HepG2 (cell line): ENCODE data around the gene PIGX. TPM values are rescaled to one million over a fixed set of nuclear protein-coding genes. Genes with fewer than 3 reads are reported as not detected.

Experiments
- ATAC-seq: fragments of 200-7000 bp; cut with Tn5 transposase; 3 replicates; pipeline ENCODE4 v1.9.1; 2020; ENCODE audit warnings: mild to moderate bottlenecking, moderate library complexity
- BruUV-seq: library from RNA; stranded (reverse); fragments of 400-500 nt; replicated peaks from 2 replicates; lab custom pipeline; 2021; lab: Mats Ljungman, UMichigan
- CTCF ChIA-PET: fragments of 300-600 bp; formaldehyde crosslinking; extraction: SDS; loops from one replicate; lab custom pipeline; 2021; ENCODE audit warnings: low total read pairs, inconsistent platforms, low intra/inter-chr PET ratio; lab: Yijun Ruan, JAX
- POLR2A ChIA-PET: fragments of 350-600 bp; sonication (Branson Sonifier 250); formaldehyde crosslinking; loops from one replicate; lab custom pipeline; 2020; ENCODE audit warnings: antibody characterized with exemption, inconsistent platforms; lab: Yijun Ruan, JAX
- DNase-seq: peaks from one replicate; pipeline ENCODE4 v3.0.0-alpha.2; 2015; ENCODE audit warnings: low spot score
- FAIRE-seq: peaks from 3 replicates; lab custom pipeline; 2011; peaks lifted over from hg19 to GRCh38; lab: Jason Lieb, UNC
- H2AFZ ChIP-seq: one replicate; pipeline ENCODE4 v1.6.1; 2011; ENCODE audit warnings: low read length, inconsistent platforms
- H3K27ac ChIP-seq: fragments of 300-600 bp; 3 replicates; pipeline ENCODE4 v1.8.0; 2011; ENCODE audit warnings: mixed run types, mild to moderate bottlenecking, mixed read lengths, low read length, inconsistent platforms; ENCODE audit not compliant: insufficient read depth; ENCODE audit errors: extremely low read length
- H3K27me3 ChIP-seq, 2 experiments: fragments of 200-600 bp in 1 of 2; 2 replicates in 1 of 2; 3 replicates in 1 of 2; pipeline versions ENCODE4 v1.6.0 to v1.8.0; 2011; ENCODE audit warnings: low read length in 2 of 2, mild to moderate bottlenecking in 2 of 2, moderate library complexity in 2 of 2, inconsistent platforms in 1 of 2; ENCODE audit not compliant: insufficient read depth in 2 of 2, control insufficient read depth in 1 of 2
- H3K36me3 ChIP-seq, 2 experiments: fragments of 200-600 bp in 1 of 2; replicated peaks in 1 of 2; 2 replicates in 1 of 2; 3 replicates in 1 of 2; pipeline versions ENCODE4 v1.5.1 to v1.8.0; 2011; ENCODE audit warnings: low read length in 2 of 2, inconsistent platforms in 1 of 2; ENCODE audit not compliant: insufficient read depth in 2 of 2, control insufficient read depth in 1 of 2
- H3K4me1 ChIP-seq: 2 replicates; pipeline ENCODE4 v1.5.1; 2012; ENCODE audit warnings: low read length, inconsistent platforms; ENCODE audit not compliant: insufficient read depth
- H3K4me2 ChIP-seq: 2 replicates; pipeline ENCODE4 v1.6.0; 2011; ENCODE audit warnings: low read depth, low read length, inconsistent platforms
- H3K4me3 ChIP-seq, 3 experiments: fragments of 200-600 bp in 1 of 3; sonication (generic), shearing (Covaris generic) in 1 of 3; replicated peaks in 1 of 3; 2 replicates each; pipeline ENCODE4 v1.5.1; 2011 to 2016; ENCODE audit warnings: low read length in 3 of 3, inconsistent platforms in 2 of 3, low read depth in 2 of 3, mild to moderate bottlenecking in 2 of 3, control low read depth in 1 of 3, mixed read lengths in 1 of 3; ENCODE audit not compliant: insufficient read depth in 1 of 3
- H3K79me2 ChIP-seq: one replicate; pipeline ENCODE4 v1.6.1; 2011; ENCODE audit warnings: low read length, inconsistent platforms; ENCODE audit not compliant: insufficient read depth
- H3K9ac ChIP-seq: 2 replicates; pipeline ENCODE4 v1.6.0; 2011; ENCODE audit warnings: mild to moderate bottlenecking, low read depth, low read length, inconsistent platforms; ENCODE audit not compliant: insufficient read depth
- H3K9me3 ChIP-seq: 2 replicates; pipeline ENCODE4 v1.5.1; 2012; ENCODE audit warnings: mild to moderate bottlenecking, low read length
- H4K20me1 ChIP-seq: 2 replicates; pipeline ENCODE4 v1.6.0; 2011; ENCODE audit warnings: inconsistent platforms, mild to moderate bottlenecking, low read length, moderate library complexity; ENCODE audit not compliant: insufficient read depth
- ARNT2 ChIP-seq: sonication (generic); formaldehyde crosslinking; IDR thresholded peaks from 2 replicates; pipeline ENCODE4 v1.8.0; 2022; ENCODE audit warnings: mild to moderate bottlenecking, low read depth, missing genetic modification reagents, moderate library complexity
- GATA4 ChIP-seq: sonication (generic); IDR thresholded peaks from 2 replicates; pipeline ENCODE4 v1.6.1; 2016; ENCODE audit warnings: antibody characterized with exemption, low read depth, borderline replicate concordance
- POLR2A ChIP-seq, 2 experiments: IDR thresholded peaks; 2 replicates each; pipeline ENCODE4 v1.6.1; 2011; ENCODE audit warnings: low read depth in 2 of 2, low read length in 2 of 2, mild to moderate bottlenecking in 1 of 2, moderate library complexity in 1 of 2; ENCODE audit not compliant: insufficient read depth in 1 of 2
- RBM22 ChIP-seq: fragments of 200-400 bp; formaldehyde crosslinking; optimal IDR thresholded peaks from 2 replicates; pipeline ENCODE3; 2017; ENCODE audit warnings: mild to moderate bottlenecking, low read length, moderate library complexity
- RBM39 ChIP-seq: fragments of 200-400 bp; formaldehyde crosslinking; IDR thresholded peaks from one replicate; pipeline ENCODE4 v1.6.1; 2018; ENCODE audit warnings: antibody characterized with exemption, mild to moderate bottlenecking, low read depth, low read length; ENCODE audit not compliant: poor library complexity, severe bottlenecking
- RFX1 ChIP-seq: fragments of 450-650 bp; IDR thresholded peaks from 2 replicates; pipeline ENCODE4 v1.6.1; 2017
- SMYD3 ChIP-seq: sonication (generic); formaldehyde crosslinking; IDR thresholded peaks from 2 replicates; pipeline ENCODE4 v1.8.1; 2023; ENCODE audit warnings: mild to moderate bottlenecking, missing genetic modification reagents
- ZNF318 ChIP-seq: sonication (generic); formaldehyde crosslinking; IDR thresholded peaks from 2 replicates; pipeline ENCODE4 v1.4.0; 2020; ENCODE audit warnings: mild to moderate bottlenecking, missing genetic modification reagents
- ZNF513 ChIP-seq: sonication (generic); formaldehyde crosslinking; conservative IDR thresholded peaks from 2 replicates; pipeline ENCODE4 v1.5.0; 2020; ENCODE audit warnings: missing genetic modification reagents
- ZNF75D ChIP-seq: sonication (generic); formaldehyde crosslinking; IDR thresholded peaks from 2 replicates; pipeline ENCODE4 v1.8.1; 2023; ENCODE audit warnings: missing genetic modification reagents, mild to moderate bottlenecking, borderline replicate concordance
- WGBS: methylation state at CpG from one replicate; pipeline ENCODE4 v1.1.6; 2017; ENCODE audit warnings: low lambda C conversion rate; 5-methylcytosine and 5-hydroxymethylcytosine counted together
- in situ Hi-C: cut with HindIII; loops from 2 replicates; pipeline ENCODE4 v1.10.0; 2017; ENCODE audit warnings: low pct_unique_long_range_greater_than_20kb; ENCODE audit not compliant: extremely low pct_ligation_motif_present
- intact Hi-C: fragments of 100-400 bp; cut with micrococcal nuclease; formaldehyde crosslinking; loops from one replicate; pipeline ENCODE4 v1.10.0; 2022; ENCODE audit not compliant: unreplicated experiment
- polyA plus RNA-seq, 8 experiments: library from polyadenylated mRNA; depleted of rRNA in 3 of 8; stranded (reverse) in 7 of 8; unstranded in 1 of 8; fragments of >200 nt; fragmentation: Illumina TruSeq in 4 of 8; extraction: Trizol in 4 of 8; gene quantifications; 2 replicates each; pipeline versions ENCODE4 v1.2.1 to v1.2.3, GENCODE V29; 2011 to 2016; ENCODE audit warnings: low read depth in 4 of 8, missing spikeins in 1 of 8, mixed read lengths in 1 of 8; ENCODE audit not compliant: insufficient read depth in 1 of 8
- total RNA-seq, 5 experiments: library from RNA; depleted of rRNA; stranded (reverse); fragments of >200 nt; fragmentation: Illumina TruSeq; extraction: Trizol; gene quantifications; 2 replicates each; pipeline ENCODE4 v1.2.3, GENCODE V29; 2016; ENCODE audit warnings: low read depth in 1 of 5

Gene PIGX
- total and polyA plus RNA-seq, 2 of the 13 experiments (the other 11 are each of a cell fraction or from before 2014, with no cell fraction given): 13.2 to 21.3 TPM

GRCh38 chr3:196740481-196741248, 28.5 kb downstream of the PIGX start (continued):
- no peak for TF ChIP-seq RBM22
- TF ChIP-seq, all 625 proteins: peak for 18

- Histone ChIP-seq H3K4me1 (peaks cover 58% of the 10 kb centered on the region), H3K9ac (peak overlapping the region; percentile 87), H3K27ac (peak overlapping the region; percentile 90), H3K9me3 (no peaks in the 10 kb centered on the region), H4K20me1 (peaks cover 26% of the 10 kb centered on the region), H3K4me3 (peak overlapping the region; percentile 86 to 91 (median 88)), H3K27me3 (no peaks in the 10 kb centered on the region; a peak in 1 of 5 replicates), H3K79me2 (peaks cover 60% of the 10 kb centered on the region), H3K36me3 (peaks cover 0 to 4% of the 10 kb centered on the region in 2 experiments; a peak in 3 of 5 replicates), H3K4me2 (peak overlapping the region; percentile 79), H2AFZ (no peak overlapping the region)
- WGBS: 1% methylated on average over 5 of the region's 5 CpGs
- POLR2A ChIA-PET: interaction anchor here (2.4 kb wide), 1 partner anchor 12 kb away, joined by 20 read pairs; no protein-coding TSS in a partner anchor
- CTCF ChIA-PET: no interaction called here
- FAIRE-seq (peak; percentile 4), DNase-seq (no peak), ATAC-seq (no peak)
- intact Hi-C loops (loop anchor here (2.0 to 5.0 kb wide), 2 partner anchors 29 to 46 kb away; partner anchors contain the start of genes CEP19 and PIGX), in situ Hi-C loops (no loop called here)
- BruUV-seq: TSS peak; percentile 64
- no peak for TF ChIP-seq RBM39
- 0 out of 2 replicates have a peak, but pooled peaks have one; percentile 9 for TF ChIP-seq SMYD3 (CRISPR knock-in tag)
- TF ChIP-seq ZNF318 (CRISPR knock-in tag): no peak
- TF ChIP-seq POLR2A (IDR thresholded peaks at IDR 0.05; ENCODE audit: insufficient read depth in 1 of 2, low read depth in 2 of 2, low read length in 2 of 2): peak in 1 of 2 experiments; percentile 57; a peak in 1 of 4 replicates
- TF ChIP-seq RFX1: no peak
- TF ChIP-seq ZNF513 (CRISPR knock-in tag): no peak
- TF ChIP-seq ARNT2: no peak
- TF ChIP-seq GATA4: no peak
- no peak for TF ChIP-seq ZNF75D (CRISPR knock-in tag)
Measured at GRCh38 chr3:196741249-196741889, 29.2 kb downstream of the PIGX start.
